HEK293 (cell line): ENCODE results near the gene MYH1.

ENCODE experiments used
- CTCF ChIA-PET: fragments of 350-600 bp; formaldehyde crosslinking; extraction: SDS; loops from one replicate; lab custom pipeline; 2021; ENCODE audit warnings: antibody characterized with exemption; lab: Yijun Ruan, JAX
- POLR2A ChIA-PET: fragments of 300-600 bp; formaldehyde crosslinking; extraction: SDS; loops from one replicate; lab custom pipeline; 2020; ENCODE audit warnings: antibody characterized with exemption, inconsistent platforms; lab: Yijun Ruan, JAX
- H3K27ac ChIP-seq: fragments of 200-500 bp; sonication (Bioruptor generic); 2 replicates; pipeline ENCODE4 v1.5.1; 2014; ENCODE audit warnings: low read depth, low read length, control low read depth, inconsistent platforms; ENCODE audit errors: extremely low read depth
- H3K36me3 ChIP-seq, 2 experiments: fragments of 200-500 bp in 1 of 2; sonication (Bioruptor generic) in 1 of 2; 1 replicate in 1 of 2; 2 replicates in 1 of 2; pipeline ENCODE4 v1.5.1; 2014 to 2017; ENCODE audit warnings: inconsistent platforms in 2 of 2, low read length in 2 of 2; ENCODE audit not compliant: control insufficient read depth in 2 of 2, insufficient read depth in 1 of 2
- H3K4me1 ChIP-seq: fragments of 200-500 bp; sonication (Bioruptor generic); 2 replicates; pipeline ENCODE4 v1.5.1; 2014; ENCODE audit warnings: mild to moderate bottlenecking, low read length, inconsistent platforms; ENCODE audit not compliant: control insufficient read depth, insufficient read depth
- H3K4me3 ChIP-seq: 2 replicates; pipeline ENCODE4 v1.5.1; 2011; ENCODE audit warnings: low read depth, mild to moderate bottlenecking, control low read depth, low read length, moderate library complexity
- H3K9me3 ChIP-seq: fragments of 200-500 bp; sonication (Bioruptor generic); 2 replicates; pipeline ENCODE4 v1.5.1; 2014; ENCODE audit warnings: low read depth, low read length, inconsistent platforms; ENCODE audit not compliant: control insufficient read depth, insufficient read depth
- GLI2 ChIP-seq: fragments of 450-650 bp; formaldehyde crosslinking; IDR thresholded peaks from 2 replicates; pipeline ENCODE4; 2017; ENCODE audit warnings: missing biosample characterization, missing genetic modification characterization, low read depth, borderline replicate concordance
- SALL2 ChIP-seq: fragments of 450-650 bp; formaldehyde crosslinking; IDR thresholded peaks from 2 replicates; pipeline ENCODE4 v1.5.0; 2017; ENCODE audit warnings: missing biosample characterization, mild to moderate bottlenecking, missing genetic modification characterization, borderline replicate concordance
- WT1 ChIP-seq: fragments of 450-650 bp; formaldehyde crosslinking; IDR thresholded peaks from 2 replicates; pipeline ENCODE4 v1.5.1; 2016; ENCODE audit warnings: missing biosample characterization, missing genetic modification characterization
- ZEB2 ChIP-seq: fragments of 450-650 bp; formaldehyde crosslinking; IDR thresholded peaks from 2 replicates; pipeline ENCODE4 v1.5.1; 2016; ENCODE audit warnings: missing biosample characterization, missing genetic modification characterization
- ZFP41 ChIP-seq: fragments of 450-650 bp; formaldehyde crosslinking; IDR thresholded peaks from 2 replicates; pipeline ENCODE4 v1.5.1; 2016; ENCODE audit warnings: missing biosample characterization, missing genetic modification characterization, borderline replicate concordance
- ZNF138 ChIP-seq: fragments of 450-650 bp; formaldehyde crosslinking; IDR thresholded peaks from 2 replicates; pipeline ENCODE4 v1.5.1; 2016; ENCODE audit warnings: missing biosample characterization, missing genetic modification characterization, borderline replicate concordance
- ZNF202 ChIP-seq: fragments of 450-650 bp; formaldehyde crosslinking; IDR thresholded peaks from 2 replicates; pipeline ENCODE4 v1.5.1; 2016; ENCODE audit warnings: missing biosample characterization, missing genetic modification characterization, borderline replicate concordance
- ZNF324 ChIP-seq: fragments of 450-650 bp; formaldehyde crosslinking; IDR thresholded peaks from 2 replicates; pipeline ENCODE4 v1.5.1; 2016; ENCODE audit warnings: missing biosample characterization, missing genetic modification characterization
- ZNF416 ChIP-seq: fragments of 450-650 bp; formaldehyde crosslinking; IDR thresholded peaks from 2 replicates; pipeline ENCODE4 v1.5.1; 2016; ENCODE audit warnings: missing biosample characterization, missing genetic modification characterization
- ZNF423 ChIP-seq: fragments of 450-650 bp; formaldehyde crosslinking; IDR thresholded peaks from 2 replicates; pipeline ENCODE4 v1.5.1; 2016; ENCODE audit warnings: missing biosample characterization, missing genetic modification characterization
- ZNF426 ChIP-seq: fragments of 450-650 bp; formaldehyde crosslinking; IDR thresholded peaks from 2 replicates; pipeline ENCODE4 v1.5.1; 2017; ENCODE audit warnings: missing biosample characterization, missing genetic modification characterization, mild to moderate bottlenecking, inconsistent platforms, moderate library complexity
- ZNF510 ChIP-seq: fragments of 450-650 bp; formaldehyde crosslinking; IDR thresholded peaks from 2 replicates; pipeline ENCODE4 v1.5.1; 2018; ENCODE audit warnings: mild to moderate bottlenecking, missing genetic modification characterization, missing biosample characterization; ENCODE audit not compliant: insufficient replicate concordance
- ZNF529 ChIP-seq: fragments of 450-650 bp; formaldehyde crosslinking; IDR thresholded peaks from 2 replicates; pipeline ENCODE4 v1.5.1; 2017; ENCODE audit warnings: missing genetic modification characterization, missing biosample characterization; ENCODE audit not compliant: insufficient replicate concordance
- ZNF555 ChIP-seq: fragments of 450-650 bp; formaldehyde crosslinking; conservative IDR thresholded peaks from 2 replicates; pipeline ENCODE4 v1.5.1; 2017; ENCODE audit warnings: missing biosample characterization, mild to moderate bottlenecking, missing genetic modification characterization, inconsistent platforms
- ZNF558 ChIP-seq: fragments of 450-650 bp; formaldehyde crosslinking; IDR thresholded peaks from 2 replicates; pipeline ENCODE4 v1.5.1; 2016; ENCODE audit warnings: missing biosample characterization, missing genetic modification characterization
- ZNF600 ChIP-seq: fragments of 450-650 bp; formaldehyde crosslinking; IDR thresholded peaks from 2 replicates; pipeline ENCODE4 v1.5.1; 2016; ENCODE audit warnings: missing biosample characterization, missing genetic modification characterization
- ZNF629 ChIP-seq: fragments of 450-650 bp; formaldehyde crosslinking; IDR thresholded peaks from 2 replicates; pipeline ENCODE4 v1.5.1; 2017; ENCODE audit warnings: missing biosample characterization, missing genetic modification characterization
- ZNF843 ChIP-seq: fragments of 450-650 bp; formaldehyde crosslinking; IDR thresholded peaks from 2 replicates; pipeline ENCODE4 v1.5.1; 2016; ENCODE audit warnings: missing biosample characterization, missing genetic modification characterization
- ZSCAN30 ChIP-seq: fragments of 450-650 bp; IDR thresholded peaks from 2 replicates; pipeline ENCODE4 v1.5.1; 2018; ENCODE audit warnings: missing biosample characterization, mild to moderate bottlenecking, missing genetic modification characterization, moderate library complexity
- TF ChIP-seq, protein P1 (sequence below): fragments of 450-650 bp; formaldehyde crosslinking; IDR thresholded peaks from 2 replicates; pipeline ENCODE4 v1.5.1; 2016; ENCODE audit warnings: missing biosample characterization, missing genetic modification characterization

MYH1 gene

GRCh38 chr17:10474536-10474935 is 43.8 kb downstream of the MYH1 start:
- POLR2A ChIA-PET: no interaction called here

GRCh38 chr17:10471858-10472257 is 46.5 kb downstream of the MYH1 start:
- ChIA-PET CTCF (interaction anchor here (0.8 to 1.0 kb wide), 2 partner anchors 71 to 144 kb away, joined by 3 to 4 read pairs; no protein-coding TSS in a partner anchor), POLR2A (no interaction called here)
- Histone ChIP-seq H3K27ac (no peak overlapping the region), H3K4me1 (no peaks in the 10 kb centered on the region), H3K36me3 (no peaks in the 10 kb centered on the region), H3K9me3 (no peaks in the 10 kb centered on the region), H3K4me3 (no peak overlapping the region)
- TF ChIP-seq GLI2 (no peak), ZNF555 (tag by site-specific recombination) (no peak), ZNF529 (tag by site-specific recombination) (no peak)

More at GRCh38 chr17:10474536-10474935, 43.8 kb downstream of the MYH1 start:
- no peak for TF ChIP-seq ZNF416 (tag by site-specific recombination)
- TF ChIP-seq ZNF843 (tag by site-specific recombination): no peak
- TF ChIP-seq SALL2 (tag by site-specific recombination): no peak
- TF ChIP-seq ZNF629 (tag by site-specific recombination): no peak
- no peak for TF ChIP-seq ZSCAN30 (tag by site-specific recombination)
- no peak for TF ChIP-seq ZNF510 (tag by site-specific recombination)
- TF ChIP-seq ZNF324 (tag by site-specific recombination): no peak
- TF ChIP-seq ZNF202 (tag by site-specific recombination): no peak
- TF ChIP-seq ZFP41 (tag by site-specific recombination): no peak
- no peak for TF ChIP-seq WT1
- no peak for TF ChIP-seq ZNF426 (tag by site-specific recombination)
- TF ChIP-seq ZNF138 (tag by site-specific recombination): no peak
- TF ChIP-seq ZNF558 (tag by site-specific recombination): no peak
- TF ChIP-seq, protein P1, sequence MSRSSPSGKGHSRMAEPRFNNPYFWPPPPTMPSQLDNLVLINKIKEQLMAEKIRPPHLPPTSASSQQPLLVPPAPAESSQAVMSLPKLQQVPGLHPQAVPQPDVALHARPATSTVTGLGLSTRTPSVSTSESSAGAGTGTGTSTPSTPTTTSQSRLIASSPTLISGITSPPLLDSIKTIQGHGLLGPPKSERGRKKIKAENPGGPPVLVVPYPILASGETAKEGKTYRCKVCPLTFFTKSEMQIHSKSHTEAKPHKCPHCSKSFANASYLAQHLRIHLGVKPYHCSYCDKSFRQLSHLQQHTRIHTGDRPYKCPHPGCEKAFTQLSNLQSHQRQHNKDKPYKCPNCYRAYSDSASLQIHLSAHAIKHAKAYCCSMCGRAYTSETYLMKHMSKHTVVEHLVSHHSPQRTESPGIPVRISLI (tag by site-specific recombination): no peak
- Histone ChIP-seq H3K36me3 (no peaks in the 10 kb centered on the region), H3K4me3 (no peak overlapping the region), H3K9me3 (no peaks in the 10 kb centered on the region), H3K4me1 (peaks cover 4% of the 10 kb centered on the region), H3K27ac (no peak overlapping the region)
- CTCF ChIA-PET: interaction anchor here (0.6 kb wide), 1 partner anchor 103 kb away, joined by 3 read pairs; no protein-coding TSS in a partner anchor

DNA sequence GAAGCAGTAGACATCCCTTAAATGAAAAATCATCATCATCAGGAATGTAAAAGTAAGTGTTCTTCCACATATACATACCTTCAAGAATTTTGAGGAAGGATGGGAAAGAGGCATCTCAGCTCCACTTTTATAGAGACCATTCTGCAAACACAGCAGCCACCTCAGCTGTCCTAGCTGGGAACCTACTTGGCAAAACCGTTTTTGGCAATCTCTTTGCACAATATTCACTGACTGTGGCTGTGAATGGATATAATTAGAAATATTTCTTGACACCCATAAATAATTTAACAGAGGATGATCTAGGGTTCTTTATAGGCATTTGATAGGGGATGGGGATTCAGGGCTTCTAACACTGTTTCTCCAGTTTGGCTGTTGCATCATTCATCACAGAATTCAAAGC is 48.9 kb downstream of the MYH1 start, which contains the start of gene MYH4:
Gene MYH4 (minus strand): TSS at position 101 of the 400 bp plus-strand sequence. CDS start 2,814 bp downstream, outside the sequence.
- no peak within 1 kb of the TSS for H3K27ac ChIP-seq
- POLR2A ChIA-PET: no interaction called here
- no peak within 1 kb of the TSS for H3K4me3 ChIP-seq
- no peaks in the 10 kb centered on the region for H3K36me3 ChIP-seq
- H3K4me1 ChIP-seq: no peaks in the 10 kb centered on the region
- TF ChIP-seq ZEB2 (tag by site-specific recombination) (no peak), ZNF423 (tag by site-specific recombination) (no peak), ZNF600 (tag by site-specific recombination) (no peak)
- CTCF ChIA-PET: interaction anchor here (0.6 kb wide), 1 partner anchor 153 kb away, joined by 3 read pairs; no protein-coding TSS in a partner anchor
- H3K9me3 ChIP-seq: no peaks in the 10 kb centered on the region
